NT2/D1 (cell line): ENCODE measurements around the gene EXOC8.
A peak's percentile ranks its signal among the peaks of the same experiment; 100 is the strongest.

Source experiments
- DNase-seq: peaks from one replicate; pipeline ENCODE4 v3.0.0-alpha.2; 2011; ENCODE audit warnings: low read depth, low spot score
- H3K27me3 ChIP-seq: 2 replicates; pipeline ENCODE4 v1.6.0; 2011; ENCODE audit warnings: mild to moderate bottlenecking; ENCODE audit not compliant: insufficient read length, insufficient read depth
- H3K36me3 ChIP-seq: 2 replicates; pipeline ENCODE4 v1.6.1; 2011; ENCODE audit warnings: mild to moderate bottlenecking, low read length, mixed read lengths; ENCODE audit not compliant: insufficient read depth, insufficient read length
- H3K4me1 ChIP-seq: 2 replicates; pipeline ENCODE4 v1.5.1; 2011; ENCODE audit not compliant: insufficient read depth, insufficient read length
- H3K4me3 ChIP-seq: 2 replicates; pipeline ENCODE4 v1.5.1; 2011; ENCODE audit warnings: low read depth; ENCODE audit not compliant: insufficient read length
- H3K9ac ChIP-seq: 2 replicates; pipeline ENCODE4 v1.6.0; 2011; ENCODE audit warnings: low read depth; ENCODE audit not compliant: insufficient read length
- H3K9me3 ChIP-seq: 2 replicates; pipeline ENCODE4 v1.5.1; 2011; ENCODE audit warnings: mild to moderate bottlenecking, low read length; ENCODE audit not compliant: insufficient read depth
- SUZ12 ChIP-seq: IDR thresholded peaks from 2 replicates; pipeline ENCODE4 v1.6.1; 2011; ENCODE audit not compliant: insufficient read length, insufficient read depth; ENCODE audit errors: extremely low read depth
- YY1 ChIP-seq: IDR thresholded peaks from 2 replicates; pipeline ENCODE4 v1.6.1; 2011; ENCODE audit not compliant: insufficient read length, insufficient read depth
- ZNF274 ChIP-seq: IDR thresholded peaks from 2 replicates; pipeline ENCODE4 v1.6.1; 2011; ENCODE audit warnings: mild to moderate bottlenecking, low read depth, low read length

Gene EXOC8

DNA sequence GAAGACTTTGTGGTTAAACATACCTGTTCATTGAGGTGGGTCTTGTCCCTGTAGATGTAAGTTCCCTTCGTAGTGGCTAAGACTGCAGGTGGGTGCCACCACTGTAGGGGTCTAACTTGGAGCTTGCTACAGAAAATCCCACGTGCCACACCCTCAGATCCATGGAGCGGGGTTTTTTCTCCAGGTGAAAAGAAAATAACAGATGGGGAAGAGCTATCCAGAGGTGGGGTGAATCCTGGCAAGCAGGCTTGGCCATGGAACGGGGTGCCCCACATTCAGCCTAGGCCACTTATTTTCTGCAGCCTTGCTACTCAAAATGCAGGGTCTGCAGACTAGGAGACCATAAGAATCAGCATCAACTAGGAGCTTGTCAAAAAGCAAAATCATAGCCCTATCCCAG is 24.0 kb downstream of the EXOC8 start:
- Histone ChIP-seq H3K9me3 (no peaks in the 10 kb centered on the region; the same call in 1 of the 2 replicates), H3K4me1 (no peaks in the 10 kb centered on the region), H3K36me3 (no peaks in the 10 kb centered on the region), H3K27me3 (no peaks in the 10 kb centered on the region), H3K9ac (no peak overlapping the region), H3K4me3 (no peak overlapping the region)
- no peak for TF ChIP-seq ZNF274
- no peak for TF ChIP-seq SUZ12
- TF ChIP-seq YY1: no peak
- DNase-seq: no peak

DNA sequence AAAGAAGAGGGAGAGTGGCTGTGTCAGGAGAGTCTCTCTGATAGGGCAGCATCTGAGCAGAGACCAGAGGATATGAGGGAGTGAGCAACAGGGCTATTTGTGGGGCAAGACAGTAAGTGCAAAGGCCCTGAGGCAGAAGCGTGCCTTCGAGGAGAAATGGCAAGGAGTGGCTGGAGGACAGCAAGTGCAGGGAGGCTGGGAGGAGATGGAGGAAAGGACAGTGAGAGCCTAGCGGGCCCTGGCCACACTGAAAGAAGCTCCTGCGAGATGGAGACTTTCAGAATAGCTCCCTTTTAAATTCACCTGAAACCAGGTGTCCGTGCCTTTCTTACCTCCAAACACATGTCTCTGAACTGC is 25.2 kb downstream of the EXOC8 start:
- H3K36me3 ChIP-seq: no peaks in the 10 kb centered on the region
- no peaks in the 10 kb centered on the region for H3K4me1 ChIP-seq
- H3K9me3 ChIP-seq: no peaks in the 10 kb centered on the region; the same call in 1 of the 2 replicates
- H3K27me3 ChIP-seq: no peaks in the 10 kb centered on the region
- TF ChIP-seq SUZ12: no peak
- TF ChIP-seq YY1: no peak
- TF ChIP-seq ZNF274: no peak
- no peak overlapping the region for H3K9ac ChIP-seq
- DNase-seq: no peak
- H3K4me3 ChIP-seq: no peak overlapping the region

DNA sequence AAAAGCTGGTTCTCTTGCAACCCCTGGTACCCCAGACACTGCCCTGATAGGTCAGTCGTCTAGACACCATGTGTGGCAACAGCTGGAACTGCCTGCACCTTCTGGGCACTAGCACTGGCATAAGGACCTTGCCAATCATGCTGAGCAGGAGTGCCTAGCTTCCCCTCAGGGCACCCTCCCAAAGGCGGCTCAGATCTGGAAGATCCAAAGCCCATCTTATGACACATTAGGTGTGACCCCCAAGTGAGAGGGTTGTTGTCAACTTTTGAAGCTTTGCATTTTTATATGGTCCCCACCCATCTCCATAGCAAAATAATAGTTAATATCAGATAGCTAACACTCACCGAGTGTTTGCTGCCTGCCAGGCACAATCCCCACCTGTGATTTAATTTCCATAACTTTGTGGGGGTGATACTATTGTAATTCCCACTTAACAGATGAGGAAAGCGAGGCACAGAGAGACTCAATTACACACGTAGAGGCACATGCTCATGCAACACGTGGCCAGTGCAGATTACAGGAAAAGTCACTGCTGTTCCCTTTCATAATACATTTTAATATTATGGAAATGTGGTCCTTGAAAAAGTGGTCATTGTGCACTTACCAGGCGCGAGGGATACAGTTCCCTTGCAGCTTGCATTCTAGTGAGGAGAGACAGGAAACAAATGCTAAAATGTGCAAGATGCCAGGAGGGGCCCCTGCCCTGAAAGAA is 25.8 kb downstream of the EXOC8 start:
- no peak for TF ChIP-seq SUZ12
- Histone ChIP-seq H3K4me1 (no peaks in the 10 kb centered on the region), H3K36me3 (no peaks in the 10 kb centered on the region), H3K27me3 (no peaks in the 10 kb centered on the region), H3K9me3 (no peaks in the 10 kb centered on the region), H3K4me3 (no peak overlapping the region), H3K9ac (no peak overlapping the region)
- no peak for DNase-seq

DNA sequence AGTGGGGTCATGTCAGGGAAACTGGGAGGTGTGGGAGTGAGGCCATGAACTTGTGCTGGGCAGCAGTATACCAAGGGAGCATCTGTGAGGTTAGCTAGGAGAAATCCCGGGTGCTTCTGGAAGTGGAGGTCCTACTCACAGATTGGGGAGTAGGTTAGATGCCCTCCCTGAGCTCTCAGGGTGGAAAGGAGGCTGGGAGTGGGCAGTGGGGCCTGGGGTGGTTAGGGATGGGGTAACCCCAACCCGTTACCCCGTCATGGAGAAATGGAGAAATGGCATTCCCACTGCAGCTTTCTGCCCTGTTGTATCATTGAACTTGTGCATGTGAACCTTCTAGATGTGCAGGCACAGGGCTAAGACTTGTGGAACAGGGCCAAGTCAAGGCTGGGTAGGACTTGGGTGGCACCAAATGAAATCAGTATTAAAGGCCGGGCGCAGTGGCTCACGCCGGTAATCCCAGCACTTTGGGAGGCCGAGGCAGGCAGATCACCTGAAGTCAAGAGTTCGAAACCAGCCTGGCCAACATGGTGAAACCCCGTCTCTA is 27.2 kb downstream of the EXOC8 start:
- DNase-seq: no peak
- no peak for TF ChIP-seq SUZ12
- no peak for TF ChIP-seq YY1
- TF ChIP-seq ZNF274: no peak

DNA sequence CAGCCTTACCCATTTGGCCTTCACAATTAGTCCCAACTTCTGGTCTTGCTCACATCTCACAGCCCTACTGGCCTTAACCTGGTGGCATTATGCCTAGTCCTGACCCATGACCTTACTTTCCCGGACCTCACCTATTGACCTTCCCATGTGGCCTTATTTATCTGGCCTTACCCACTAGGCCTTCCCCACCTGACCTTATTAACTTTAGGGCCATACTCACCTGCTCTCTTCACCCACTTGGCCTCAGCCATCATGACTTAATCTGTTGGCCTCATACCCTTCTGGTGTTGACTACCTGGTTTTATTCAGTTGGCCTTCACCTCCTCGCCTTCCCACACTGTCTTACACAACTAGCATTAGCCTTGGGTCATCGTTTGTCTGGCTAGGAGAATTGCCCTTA is 35.7 kb downstream of the EXOC8 start:
- Histone ChIP-seq H3K4me1 (no peaks in the 10 kb centered on the region), H3K9ac (no peak overlapping the region), H3K27me3 (no peaks in the 10 kb centered on the region), H3K4me3 (no peak overlapping the region), H3K36me3 (no peaks in the 10 kb centered on the region), H3K9me3 (no peaks in the 10 kb centered on the region)
- TF ChIP-seq SUZ12 (no peak), YY1 (no peak), ZNF274 (no peak)
- DNase-seq: no peak

More for the DNA sequence above, 27.2 kb downstream of the EXOC8 start:
- no peaks in the 10 kb centered on the region for H3K36me3 ChIP-seq
- H3K9ac ChIP-seq: no peak overlapping the region
- H3K9me3 ChIP-seq: no peaks in the 10 kb centered on the region
- H3K4me3 ChIP-seq: no peak overlapping the region
- H3K27me3 ChIP-seq: no peaks in the 10 kb centered on the region
- no peaks in the 10 kb centered on the region for H3K4me1 ChIP-seq

DNA sequence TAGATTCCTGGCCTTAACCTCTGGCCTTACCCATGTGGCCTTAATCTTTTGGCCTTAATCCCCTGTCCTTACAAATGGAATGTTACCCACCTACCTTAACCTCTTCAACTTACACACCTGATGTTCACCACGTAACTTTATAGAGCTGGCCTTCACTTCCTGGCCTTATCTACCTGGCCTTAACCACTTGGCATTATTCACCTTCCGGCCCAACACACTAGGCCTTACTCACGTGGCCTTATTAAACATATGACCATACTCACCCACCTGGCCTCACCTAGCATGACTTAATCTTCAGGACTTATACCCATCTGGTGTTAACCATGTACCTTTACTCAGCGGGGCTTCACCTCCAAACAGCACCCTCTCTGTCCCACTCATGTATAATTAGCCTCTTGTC is 41.7 kb downstream of the EXOC8 start:
- no peaks in the 10 kb centered on the region for H3K36me3 ChIP-seq
- H3K27me3 ChIP-seq: peaks cover 2% of the 10 kb centered on the region

DNA sequence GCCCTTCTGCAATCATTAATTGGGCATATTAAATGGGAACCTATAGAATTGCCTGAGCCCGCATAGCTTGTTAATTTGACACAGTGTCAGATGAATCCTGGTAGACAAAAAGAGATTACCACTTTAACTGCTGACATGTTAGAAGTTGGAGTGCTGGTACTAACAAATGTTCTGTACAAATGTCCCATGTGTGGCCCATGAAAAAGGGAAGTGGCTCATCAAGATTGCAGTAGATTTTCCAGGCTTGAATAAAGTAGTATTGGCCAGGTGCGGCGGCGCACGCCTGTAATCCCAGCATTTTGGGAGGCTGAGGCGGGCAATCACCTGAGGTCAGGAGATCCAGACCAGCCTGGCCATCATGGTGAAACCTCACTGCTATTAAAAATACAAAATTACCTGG is 51.0 kb downstream of the EXOC8 start:
- Histone ChIP-seq H3K36me3 (no peaks in the 10 kb centered on the region), H3K9ac (no peak overlapping the region), H3K27me3 (no peaks in the 10 kb centered on the region), H3K4me1 (no peaks in the 10 kb centered on the region), H3K4me3 (no peak overlapping the region), H3K9me3 (no peaks in the 10 kb centered on the region; the same call in 1 of the 2 replicates)
- DNase-seq: no peak
- TF ChIP-seq ZNF274 (no peak), SUZ12 (no peak), YY1 (no peak)

More for the DNA sequence above, 41.7 kb downstream of the EXOC8 start:
- no peak for DNase-seq
- H3K9me3 ChIP-seq: no peaks in the 10 kb centered on the region
- H3K4me3 ChIP-seq: no peak overlapping the region
- TF ChIP-seq ZNF274 (no peak), SUZ12 (no peak), YY1 (no peak)
- no peak overlapping the region for H3K9ac ChIP-seq
- no peaks in the 10 kb centered on the region for H3K4me1 ChIP-seq

DNA sequence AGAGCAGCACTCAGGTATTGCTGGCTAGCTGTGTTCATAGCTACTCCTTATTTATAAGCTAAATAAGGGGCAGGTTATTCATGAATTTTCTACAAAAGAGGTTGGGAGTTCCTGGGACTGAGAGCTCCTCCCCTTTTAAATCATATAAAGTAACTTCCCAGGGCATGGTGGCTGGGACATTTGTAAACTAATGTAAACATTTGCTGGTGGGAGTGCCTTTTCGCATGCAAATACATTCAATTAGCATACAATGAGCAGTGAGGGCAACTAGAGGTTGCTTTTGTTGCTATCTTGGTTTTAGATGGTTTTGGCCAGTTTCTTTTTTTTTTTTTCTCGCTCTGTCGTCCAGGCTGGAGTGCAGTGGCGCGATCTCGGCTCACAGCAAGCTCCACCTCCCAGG is 53.2 kb downstream of the EXOC8 start:
- peak; percentile 66 for DNase-seq
- no peaks in the 10 kb centered on the region for H3K4me1 ChIP-seq
- no peak overlapping the region for H3K4me3 ChIP-seq
- no peak overlapping the region for H3K9ac ChIP-seq
- H3K36me3 ChIP-seq: no peaks in the 10 kb centered on the region
- no peaks in the 10 kb centered on the region; the same call in 1 of the 2 replicates for H3K9me3 ChIP-seq
- TF ChIP-seq YY1 (no peak), SUZ12 (no peak), ZNF274 (no peak)
- H3K27me3 ChIP-seq: no peaks in the 10 kb centered on the region
